ENCODE results near the gene USO1.

GRCh38 chr4:75745721-75746199 lies 21.4 kb downstream of the USO1 start:
- TF ChIP-seq EZH2 (IDR thresholded peaks at IDR 0.05): no peak
- no peak for TF ChIP-seq CTCF (IDR thresholded peaks at IDR 0.05)

Data from neural progenitor cell (in vitro differentiated cells).